Activated naive CD8-positive, alpha-beta T cell treated with anti-CD3 and anti-CD28 coated beads for 36 hours (primary cell): ENCODE data around the gene NOL7. TPM values are rescaled to one million over a fixed set of nuclear protein-coding genes. Genes with fewer than 3 reads are reported as not detected.
A peak's percentile ranks its signal among the peaks of the same experiment; 100 is the strongest.

Source experiments
- DNase-seq: peaks from one replicate; pipeline ENCODE4 v3.0.0; 2021
- H3K27ac Mint-ChIP-seq: one replicate; pipeline ENCODE4 v1.8.0; 2022; ENCODE audit warnings: mild to moderate bottlenecking, moderate library complexity, mixed read lengths
- H3K27me3 Mint-ChIP-seq: one replicate; pipeline ENCODE4 v1.8.0; 2022; ENCODE audit warnings: mild to moderate bottlenecking, mixed read lengths
- H3K36me3 Mint-ChIP-seq: one replicate; pipeline ENCODE4 v1.8.0; 2021; ENCODE audit warnings: mild to moderate bottlenecking, mixed read lengths
- H3K4me1 Mint-ChIP-seq: one replicate; pipeline ENCODE4 v1.8.0; 2021; ENCODE audit warnings: mixed read lengths
- H3K4me3 Mint-ChIP-seq: one replicate; pipeline ENCODE4 v1.8.0; 2022; ENCODE audit warnings: mild to moderate bottlenecking, moderate library complexity, mixed read lengths
- H3K9me3 Mint-ChIP-seq: one replicate; pipeline ENCODE4 v1.8.0; 2022; ENCODE audit warnings: mixed read lengths
- total RNA-seq, 2 experiments: library from RNA; stranded (reverse); gene quantifications; one replicate each; pipeline ENCODE4 v1.2.3, GENCODE V29; 2021

NOL7 gene
- total RNA-seq, 2 experiments from 2014 or later: 121 to 123 TPM

DNA sequence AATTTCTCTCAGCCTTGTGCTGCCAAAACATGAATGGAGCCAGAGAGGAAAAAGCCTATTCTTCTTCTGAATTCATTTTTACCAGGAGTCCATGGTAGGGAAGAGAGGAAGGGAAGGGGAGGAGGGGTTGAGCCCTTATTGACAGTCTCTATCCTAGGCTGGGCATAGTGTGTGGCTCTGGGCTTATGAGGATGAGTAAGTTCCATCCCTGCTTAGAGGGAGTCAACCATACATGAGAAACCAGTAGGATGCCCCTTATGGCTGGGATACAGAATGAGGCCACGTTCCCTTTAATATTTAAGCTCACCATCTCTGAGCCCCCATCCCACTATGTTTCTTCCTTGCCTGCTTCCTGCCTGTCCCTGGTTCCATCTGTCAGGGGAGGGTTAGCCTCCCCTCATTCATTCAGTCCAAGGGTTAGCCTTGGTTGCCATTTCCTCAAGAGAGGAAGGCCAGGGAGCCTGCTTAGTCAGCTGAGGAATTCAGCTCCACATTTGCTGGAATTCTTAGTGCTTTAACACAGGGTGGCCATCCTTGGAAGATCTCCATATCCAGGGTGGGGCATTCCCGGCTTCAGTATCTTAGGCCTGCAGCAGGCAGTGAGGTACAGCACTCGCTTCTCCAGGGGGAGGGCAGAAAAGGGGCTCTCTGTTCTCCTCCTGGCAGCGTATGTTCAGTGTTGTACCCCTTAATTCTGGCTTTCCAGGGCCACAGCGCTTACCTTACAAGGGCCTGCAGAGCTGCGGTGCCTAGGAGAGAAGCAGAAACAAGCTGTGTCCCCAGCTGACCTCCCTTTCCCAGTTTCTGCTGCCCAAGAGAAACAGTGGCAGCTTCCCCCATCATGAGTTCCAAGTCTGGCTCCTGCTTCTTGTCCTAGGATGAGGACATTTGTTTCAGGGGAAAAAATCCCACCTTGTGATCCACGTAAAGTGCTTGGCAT is 28.3 kb upstream of the NOL7 start:
- DNase-seq: no peak
- H3K27me3 Mint-ChIP-seq: no peaks in the 10 kb centered on the region
- no peaks in the 10 kb centered on the region for H3K4me1 Mint-ChIP-seq
- H3K9me3 Mint-ChIP-seq: no peaks in the 10 kb centered on the region
- H3K4me3 Mint-ChIP-seq: no peak overlapping the region
- peaks cover 7% of the 10 kb centered on the region for H3K36me3 Mint-ChIP-seq
- no peak overlapping the region for H3K27ac Mint-ChIP-seq

DNA sequence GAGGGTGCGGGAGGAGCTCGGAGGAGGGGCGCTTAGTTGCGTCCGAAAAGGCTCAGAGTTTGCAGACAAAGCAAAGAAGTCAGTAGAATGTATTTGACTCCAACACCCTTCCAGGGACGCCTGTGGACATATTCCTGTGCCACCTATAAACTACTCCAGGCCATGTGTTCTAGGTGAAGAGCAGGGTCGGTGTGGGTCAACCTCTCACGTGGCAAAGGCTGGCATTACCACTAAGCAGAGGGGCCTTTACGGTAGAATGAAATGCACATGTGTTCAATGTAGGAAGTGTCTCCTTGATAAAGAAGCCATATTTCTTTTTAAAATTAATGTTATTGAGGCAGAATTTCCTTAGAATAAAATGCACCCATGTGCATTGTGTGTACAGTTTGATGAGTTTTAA is 25.3 kb upstream of the NOL7 start:
- H3K4me3 Mint-ChIP-seq: no peak overlapping the region
- no peaks in the 10 kb centered on the region for H3K9me3 Mint-ChIP-seq
- H3K36me3 Mint-ChIP-seq: peaks cover 6% of the 10 kb centered on the region

DNA sequence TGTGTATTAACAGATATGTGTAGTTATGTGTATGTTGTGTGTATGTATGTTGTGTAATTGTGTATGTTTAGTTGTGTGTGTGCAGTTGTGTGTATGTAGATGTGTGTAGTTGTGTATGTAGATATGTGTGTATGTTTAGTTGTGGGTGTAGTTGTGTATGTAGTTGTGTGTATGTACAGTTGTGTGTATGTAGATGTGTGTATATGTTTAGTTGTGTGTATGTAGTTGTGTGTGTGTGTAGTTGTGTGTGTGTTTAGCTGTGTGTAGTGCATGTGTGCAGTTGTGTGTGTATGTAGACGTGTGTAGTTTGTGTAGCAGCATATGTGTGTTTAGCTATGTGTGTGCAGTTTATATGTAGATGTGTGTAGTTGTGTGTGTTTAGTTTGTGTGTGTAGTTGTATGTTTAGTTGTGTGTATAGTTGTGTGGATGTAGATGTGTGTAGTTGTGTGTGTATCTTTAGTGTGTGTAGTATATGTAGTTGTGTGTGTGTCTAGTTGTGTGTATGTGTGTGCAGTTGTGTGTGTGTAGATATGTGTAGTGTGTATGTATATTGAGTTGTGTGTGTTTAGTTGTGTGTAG is 24.5 kb upstream of the NOL7 start:
- DNase-seq: no peak
- Mint-ChIP-seq H3K4me1 (no peaks in the 10 kb centered on the region), H3K27me3 (no peaks in the 10 kb centered on the region), H3K9me3 (no peaks in the 10 kb centered on the region), H3K4me3 (no peak overlapping the region), H3K36me3 (peaks cover 2% of the 10 kb centered on the region), H3K27ac (no peak overlapping the region)

More for the DNA sequence above, 25.3 kb upstream of the NOL7 start:
- H3K27me3 Mint-ChIP-seq: no peaks in the 10 kb centered on the region
- DNase-seq: no peak
- no peak overlapping the region for H3K27ac Mint-ChIP-seq
- H3K4me1 Mint-ChIP-seq: no peaks in the 10 kb centered on the region

DNA sequence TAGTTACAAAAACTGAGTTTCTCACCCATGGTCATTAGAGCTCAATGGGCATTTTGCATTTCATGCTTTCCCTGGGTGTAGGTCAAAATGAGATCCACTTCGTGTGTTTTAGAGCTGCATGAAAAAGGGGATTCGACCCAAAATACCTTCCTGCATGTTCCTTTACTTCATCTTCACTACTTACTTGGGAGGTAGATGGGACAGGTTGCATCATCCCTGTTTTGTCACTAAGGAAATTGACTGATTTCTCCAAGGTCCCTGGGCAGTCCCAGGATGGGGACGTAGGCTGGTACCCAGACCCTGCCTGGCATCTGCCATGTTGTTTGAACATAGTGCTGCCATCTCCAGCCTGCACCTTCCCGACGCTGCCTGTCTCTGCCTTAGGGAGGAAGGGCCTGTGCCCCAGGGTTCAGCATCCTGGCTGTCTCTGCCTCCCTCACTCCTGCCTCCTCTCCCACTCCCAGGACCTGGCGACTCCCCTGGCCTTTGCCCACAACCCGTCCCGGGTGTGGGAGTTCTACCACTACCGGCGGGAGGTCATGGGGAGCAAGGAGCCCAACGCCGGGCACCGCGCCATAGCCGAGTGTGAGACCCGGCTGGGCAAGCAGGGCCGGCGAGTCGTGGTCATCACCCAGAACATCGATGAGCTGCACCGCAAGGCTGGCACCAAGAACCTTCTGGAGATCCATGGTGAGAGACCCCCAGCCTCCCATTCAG is 23.8 kb upstream of the NOL7 start:
- no peaks in the 10 kb centered on the region for H3K9me3 Mint-ChIP-seq
- no peaks in the 10 kb centered on the region for H3K4me1 Mint-ChIP-seq
- no peaks in the 10 kb centered on the region for H3K27me3 Mint-ChIP-seq
- DNase-seq: no peak
- no peak overlapping the region for H3K4me3 Mint-ChIP-seq
- peaks cover 2% of the 10 kb centered on the region for H3K36me3 Mint-ChIP-seq
- H3K27ac Mint-ChIP-seq: no peak overlapping the region

DNA sequence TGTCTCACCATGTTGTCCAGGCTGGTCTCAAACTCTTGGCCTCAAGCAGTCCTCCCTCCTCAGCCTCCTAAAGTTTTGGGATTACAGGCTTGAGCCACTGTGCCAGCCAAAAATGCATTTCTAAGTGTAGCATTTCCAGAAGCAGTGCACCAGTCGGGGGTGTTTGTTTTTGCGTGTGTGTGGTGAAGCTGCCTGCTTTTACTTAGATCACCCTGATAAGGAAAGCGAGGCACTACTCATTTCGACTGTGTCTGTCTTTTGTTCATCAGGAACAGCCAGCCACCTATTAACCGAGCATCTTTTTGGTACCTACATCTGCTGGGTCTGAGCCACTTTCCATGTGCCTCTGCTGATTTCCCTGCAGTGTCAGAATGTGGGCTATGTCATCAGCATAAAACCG is 22.0 kb upstream of the NOL7 start:
- Mint-ChIP-seq H3K4me3 (no peak overlapping the region), H3K36me3 (peaks cover 8% of the 10 kb centered on the region), H3K9me3 (no peaks in the 10 kb centered on the region), H3K4me1 (peaks cover 7% of the 10 kb centered on the region), H3K27ac (no peak overlapping the region), H3K27me3 (no peaks in the 10 kb centered on the region)
- DNase-seq: no peak

DNA sequence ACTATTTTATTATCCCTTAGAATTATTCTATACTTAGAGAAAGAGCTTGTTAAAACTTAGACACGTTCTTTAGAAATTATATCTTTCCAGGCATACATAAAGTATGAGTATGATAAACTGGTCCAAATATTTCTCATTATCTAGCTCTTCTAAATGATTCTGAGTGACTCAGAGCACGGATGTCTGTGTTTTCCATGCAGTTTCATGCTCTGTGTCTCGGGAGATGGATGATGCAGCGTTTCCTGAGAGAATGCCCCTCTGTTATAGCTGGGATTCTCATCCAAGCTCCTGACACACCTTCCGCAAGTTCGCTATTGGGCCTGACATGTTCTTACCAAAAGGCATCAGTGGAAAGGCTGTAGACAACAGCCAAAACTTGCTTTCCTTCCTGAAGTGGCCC is 21.4 kb upstream of the NOL7 start:
- Mint-ChIP-seq H3K4me1 (peaks cover 7% of the 10 kb centered on the region), H3K27me3 (no peaks in the 10 kb centered on the region), H3K27ac (no peak overlapping the region), H3K4me3 (no peak overlapping the region), H3K36me3 (peaks cover 10% of the 10 kb centered on the region), H3K9me3 (no peaks in the 10 kb centered on the region)
- no peak for DNase-seq

DNA sequence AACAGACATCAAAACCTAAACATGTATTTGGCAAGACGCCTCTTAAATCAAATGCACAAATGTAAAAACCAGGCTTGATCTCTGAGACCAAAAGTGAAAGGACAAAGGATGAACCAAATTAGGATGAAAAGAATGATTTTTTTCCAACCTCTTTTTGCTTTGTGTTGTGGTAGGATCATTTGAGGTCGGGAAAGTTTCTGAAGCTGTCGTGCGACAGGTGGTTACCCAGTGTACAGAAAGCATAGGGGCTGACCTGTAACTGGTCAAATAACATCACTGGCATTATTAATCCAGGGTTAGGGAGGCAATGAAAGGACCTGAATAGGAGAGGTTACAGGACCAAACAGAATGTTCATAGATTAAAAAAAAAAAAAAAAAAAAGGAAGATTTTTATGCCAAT is 18.1 kb upstream of the NOL7 start:
- H3K27ac Mint-ChIP-seq: no peak overlapping the region

DNA sequence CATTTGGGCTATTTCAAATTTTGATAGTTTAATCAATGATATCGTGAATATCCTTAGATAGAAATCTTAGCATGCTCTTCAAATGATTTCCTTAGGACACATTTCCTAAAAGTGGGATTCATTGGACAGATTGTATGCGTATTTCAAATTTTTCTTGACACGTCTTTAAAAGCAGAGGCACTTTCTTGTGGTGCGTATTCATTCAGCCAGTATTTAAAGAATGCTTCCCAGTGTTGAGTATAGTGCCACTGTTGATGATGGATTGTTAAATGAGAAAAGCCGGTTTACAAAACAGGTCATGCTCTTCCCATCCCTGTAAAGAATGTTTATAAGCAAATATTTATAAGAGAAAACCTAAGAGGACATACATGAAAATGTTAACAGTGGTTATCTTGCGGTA is 15.1 kb upstream of the NOL7 start:
- Mint-ChIP-seq H3K4me1 (peaks cover 7% of the 10 kb centered on the region), H3K9me3 (no peaks in the 10 kb centered on the region), H3K36me3 (peaks cover 17% of the 10 kb centered on the region), H3K27ac (no peak overlapping the region), H3K27me3 (no peaks in the 10 kb centered on the region), H3K4me3 (no peak overlapping the region)
- DNase-seq: no peak

More for the DNA sequence above, 18.1 kb upstream of the NOL7 start:
- Mint-ChIP-seq H3K9me3 (no peaks in the 10 kb centered on the region), H3K27me3 (no peaks in the 10 kb centered on the region), H3K36me3 (peaks cover 15% of the 10 kb centered on the region), H3K4me3 (no peak overlapping the region), H3K4me1 (peaks cover 7% of the 10 kb centered on the region)
- no peak for DNase-seq

DNA sequence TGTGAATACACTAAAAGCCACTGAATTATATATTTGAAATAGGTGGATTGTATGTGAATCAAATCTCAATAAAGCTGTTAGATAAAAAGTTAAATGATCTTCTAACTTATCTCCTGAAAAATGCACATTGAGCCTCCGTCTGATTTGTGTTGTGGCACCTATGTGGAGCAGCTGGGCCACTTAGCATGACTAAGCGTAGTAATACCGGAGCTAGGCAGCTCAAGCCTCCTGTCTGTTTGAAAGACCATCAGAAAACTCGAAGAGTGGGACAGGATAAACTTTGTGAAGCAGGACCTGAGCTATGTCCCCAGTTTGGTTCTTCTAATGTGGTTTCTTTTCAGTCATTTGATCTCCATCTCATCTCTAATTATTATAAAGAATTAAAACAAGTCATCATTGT is 11.0 kb upstream of the NOL7 start:
- no peaks in the 10 kb centered on the region for H3K27me3 Mint-ChIP-seq
- DNase-seq: no peak
- peaks cover 18% of the 10 kb centered on the region for H3K36me3 Mint-ChIP-seq
- H3K4me1 Mint-ChIP-seq: no peaks in the 10 kb centered on the region
- H3K9me3 Mint-ChIP-seq: no peaks in the 10 kb centered on the region
- H3K4me3 Mint-ChIP-seq: no peak overlapping the region
- H3K27ac Mint-ChIP-seq: no peak overlapping the region

DNA sequence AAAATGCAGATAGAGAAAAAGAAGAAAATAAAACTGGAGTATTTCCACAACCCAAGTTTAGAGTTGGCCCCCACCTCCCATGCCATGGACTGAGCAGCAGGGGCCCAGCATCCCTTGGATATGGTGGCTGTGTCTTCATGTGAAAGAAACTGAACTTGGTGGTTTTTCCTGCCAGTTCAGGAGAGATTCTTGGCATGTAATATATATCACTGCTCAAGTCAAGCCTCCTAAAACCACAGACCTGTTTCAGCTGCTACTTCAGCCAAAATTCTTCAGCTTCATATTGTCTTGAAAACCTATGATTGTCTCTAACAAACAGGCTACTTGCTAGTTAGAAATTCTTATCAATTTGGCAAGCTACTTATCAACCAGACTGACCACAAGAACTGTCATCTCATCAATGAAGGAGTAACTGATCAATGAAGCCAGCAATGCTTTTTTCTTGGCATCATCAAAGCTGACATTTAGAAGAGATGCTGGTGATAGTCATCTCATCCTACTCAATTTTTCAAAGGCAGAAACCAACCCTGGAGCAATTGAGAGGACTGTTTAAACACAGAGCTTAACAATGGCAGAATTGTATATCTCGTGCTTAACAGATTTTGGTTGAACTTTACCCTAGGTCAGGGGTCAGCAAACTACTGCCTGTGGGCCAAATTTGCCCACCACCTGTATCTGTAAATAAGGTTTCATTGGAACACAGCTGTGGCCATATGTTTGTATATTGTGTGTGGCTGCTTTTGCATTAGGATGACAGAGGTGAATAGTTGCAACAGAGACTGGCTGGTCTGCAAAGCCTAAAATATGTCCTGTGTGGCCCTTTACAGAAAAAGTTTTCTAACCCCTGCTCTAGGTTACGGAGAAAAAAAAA is 10.4 kb upstream of the NOL7 start:
- DNase-seq: no peak
- Mint-ChIP-seq H3K27me3 (no peaks in the 10 kb centered on the region), H3K27ac (no peak overlapping the region), H3K4me3 (no peak overlapping the region), H3K36me3 (peaks cover 18% of the 10 kb centered on the region), H3K9me3 (no peaks in the 10 kb centered on the region), H3K4me1 (no peaks in the 10 kb centered on the region)

DNA sequence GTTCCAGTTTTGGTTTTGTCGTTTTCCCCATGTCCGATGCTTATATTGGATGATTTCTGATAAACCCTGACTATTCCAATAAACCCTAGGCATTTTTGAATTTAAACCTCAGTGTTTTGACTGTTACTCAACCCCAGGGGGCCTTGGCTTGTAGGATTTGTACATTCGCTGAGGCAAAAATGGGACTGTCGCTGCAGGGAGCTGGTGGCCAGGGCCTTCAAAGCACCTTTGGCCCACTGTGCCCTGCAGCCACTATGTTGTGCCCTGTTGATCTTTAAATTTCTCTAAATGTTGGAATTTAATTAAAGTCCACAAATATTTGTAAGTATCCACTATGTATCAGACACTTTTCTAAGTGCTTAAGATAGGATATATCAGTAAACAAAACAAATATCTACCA is 9.5 kb upstream of the NOL7 start:
- Mint-ChIP-seq H3K36me3 (peaks cover 18% of the 10 kb centered on the region), H3K4me1 (no peaks in the 10 kb centered on the region), H3K9me3 (no peaks in the 10 kb centered on the region), H3K4me3 (no peak overlapping the region), H3K27ac (no peak overlapping the region), H3K27me3 (no peaks in the 10 kb centered on the region)
- no peak for DNase-seq

DNA sequence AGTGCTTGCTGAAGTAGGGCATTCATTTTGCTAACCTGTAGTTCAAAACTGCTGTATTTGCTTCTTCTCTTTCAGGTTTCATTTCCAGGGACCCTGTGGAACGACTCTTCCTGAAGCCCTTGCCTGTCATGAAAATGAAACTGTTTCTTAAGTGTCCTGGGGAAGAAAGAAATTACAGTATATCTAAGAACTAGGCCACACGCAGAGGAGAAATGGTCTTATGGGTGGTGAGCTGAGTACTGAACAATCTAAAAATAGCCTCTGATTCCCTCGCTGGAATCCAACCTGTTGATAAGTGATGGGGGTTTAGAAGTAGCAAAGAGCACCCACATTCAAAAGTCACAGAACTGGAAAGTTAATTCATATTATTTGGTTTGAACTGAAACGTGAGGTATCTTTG is 3.4 kb upstream of the NOL7 start:
- H3K36me3 Mint-ChIP-seq: peaks cover 16% of the 10 kb centered on the region
- peak overlapping the region; percentile 73 for H3K27ac Mint-ChIP-seq
- DNase-seq: no peak
- H3K4me1 Mint-ChIP-seq: peaks cover 30% of the 10 kb centered on the region
- peaks cover 4% of the 10 kb centered on the region for H3K27me3 Mint-ChIP-seq
- H3K9me3 Mint-ChIP-seq: no peaks in the 10 kb centered on the region
- no peak overlapping the region for H3K4me3 Mint-ChIP-seq

DNA sequence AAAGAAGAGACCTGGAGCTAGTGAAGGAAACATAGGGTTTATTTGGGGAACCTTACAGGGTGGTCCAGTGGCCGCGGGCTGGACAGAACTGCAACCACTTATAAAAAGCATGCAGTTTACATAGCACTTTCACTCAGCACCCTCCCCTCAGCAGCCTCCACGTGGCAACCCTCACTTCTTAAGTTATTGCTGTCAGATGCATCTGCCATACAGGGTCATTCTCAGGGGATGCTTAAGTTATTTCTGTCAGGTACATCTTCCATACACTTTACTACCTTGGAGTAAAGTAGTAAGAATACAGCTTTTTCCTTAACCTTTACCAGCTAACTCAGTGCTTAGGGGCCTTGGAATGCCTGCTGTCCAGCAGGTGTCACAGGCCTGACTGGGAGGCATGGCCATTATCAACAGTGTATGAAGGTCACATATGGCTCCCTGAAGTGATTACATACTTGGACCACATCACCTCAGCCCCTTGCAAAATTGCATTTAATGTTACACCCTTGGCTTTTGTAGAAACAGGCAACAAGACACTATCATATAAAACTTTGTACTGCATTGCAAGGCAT is 2.0 kb upstream of the NOL7 start:
- Mint-ChIP-seq H3K27ac (peak overlapping the region; percentile 34), H3K4me1 (peaks cover 39% of the 10 kb centered on the region), H3K27me3 (peaks cover 4% of the 10 kb centered on the region), H3K36me3 (peaks cover 22% of the 10 kb centered on the region), H3K4me3 (peak overlapping the region; percentile 99), H3K9me3 (no peaks in the 10 kb centered on the region)
- DNase-seq: no peak

DNA sequence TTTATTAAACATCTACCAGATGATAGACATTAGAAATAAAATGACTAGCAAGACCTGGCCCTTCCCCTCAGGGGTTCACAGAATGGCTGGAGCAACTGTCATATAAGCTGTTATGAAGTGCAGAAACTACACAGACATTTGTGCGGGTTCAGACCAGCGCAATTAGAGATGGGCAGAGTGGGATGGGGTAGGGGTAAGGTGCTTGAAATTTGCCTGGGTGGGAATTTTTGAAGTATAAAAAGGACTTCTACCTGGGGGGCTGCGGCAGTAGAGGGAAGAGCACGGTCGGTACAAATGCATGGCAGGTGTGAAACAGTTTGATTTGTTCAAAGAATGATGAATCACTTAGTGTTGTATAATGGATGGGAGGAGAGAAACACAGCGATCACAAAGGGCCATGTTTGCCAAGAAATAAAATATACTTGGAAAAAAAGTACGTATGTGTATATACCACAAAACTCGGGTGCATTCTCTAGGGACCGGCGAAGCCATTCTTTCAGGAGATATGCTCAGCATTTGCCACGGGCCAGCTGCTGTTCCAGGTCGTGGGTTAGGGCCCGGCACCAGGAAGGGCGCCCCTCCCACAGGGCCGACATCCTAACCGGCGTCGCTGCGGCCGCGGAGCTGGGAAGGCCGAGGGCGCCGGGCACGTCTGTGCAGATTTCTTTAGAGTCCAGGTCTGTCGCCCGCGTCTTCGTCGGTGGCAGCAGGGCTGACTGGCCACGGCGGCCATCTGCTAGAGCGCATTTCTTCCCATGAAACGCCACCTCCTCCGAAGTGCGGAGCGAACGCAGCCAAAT is 809 bp upstream of the NOL7 start:
- Mint-ChIP-seq H3K4me3 (peak overlapping the region; percentile 99), H3K9me3 (no peaks in the 10 kb centered on the region), H3K27ac (peak overlapping the region; percentile 89), H3K36me3 (peaks cover 30% of the 10 kb centered on the region), H3K4me1 (peaks cover 43% of the 10 kb centered on the region), H3K27me3 (peaks cover 4% of the 10 kb centered on the region)
- peak; percentile 44 for DNase-seq
